ENCODE data around the gene RAVER1. TPM values are rescaled to one million over a fixed set of nuclear protein-coding genes. Genes with fewer than 3 reads are reported as not detected.
"Not testable (repeated sequence)": the region's sequence is repeated elsewhere in the genome, so short reads cannot be mapped to it uniquely, and the experiment has no call there.

Gene RAVER1
- total and polyA plus RNA-seq, 2 experiments from 2014 or later, result 56.2 to 71.2 TPM

- TF ChIP-seq CTCF (IDR thresholded peaks at IDR 0.05; ENCODE audit: low read depth, low read length), result no peak
Observed at GRCh38 chr19:10284065-10284959, 49.0 kb downstream of the RAVER1 start.

GRCh38 chr19:10283301-10284064, 49.8 kb downstream of the RAVER1 start:
- Histone ChIP-seq H3K27me3 (peaks cover 15% of the 10 kb centered on the region), H3K9me3 (ENCODE audit: low read depth) (no peaks in the 10 kb centered on the region), H3K4me1 (ENCODE audit: low read depth) (no peaks in the 10 kb centered on the region), H3K27ac (no peak overlapping the region), H3K4me3 (no peak overlapping the region), H3K36me3 (no peaks in the 10 kb centered on the region)
- TF ChIP-seq CTCF (IDR thresholded peaks at IDR 0.05; ENCODE audit: low read depth, low read length), result no peak
- no peak for DNase-seq (ENCODE audit: low read depth in 1 of 2, low spot score in 1 of 2)

More at GRCh38 chr19:10284065-10284959, 49.0 kb downstream of the RAVER1 start:
- H3K4me1 ChIP-seq (ENCODE audit: low read depth), result no peaks in the 10 kb centered on the region
- H3K27ac ChIP-seq, result no peak overlapping the region
- no peaks in the 10 kb centered on the region for H3K36me3 ChIP-seq
- DNase-seq (ENCODE audit: low read depth in 1 of 2, low spot score in 1 of 2), result no peak
- H3K9me3 ChIP-seq (ENCODE audit: low read depth), result no peaks in the 10 kb centered on the region
- H3K4me3 ChIP-seq, result no peak overlapping the region
- peaks cover 23% of the 10 kb centered on the region for H3K27me3 ChIP-seq

- H3K4me1 ChIP-seq (ENCODE audit: low read depth); H3K36me3 ChIP-seq; H3K27me3 ChIP-seq; H3K27ac ChIP-seq; DNase-seq (ENCODE audit: low read depth in 1 of 2, low spot score in 1 of 2); H3K9me3 ChIP-seq (ENCODE audit: low read depth); H3K4me3 ChIP-seq: not testable (repeated sequence)
Observed at GRCh38 chr19:10282043-10282442, 51.3 kb downstream of the RAVER1 start.

- TF ChIP-seq CTCF (IDR thresholded peaks at IDR 0.05; ENCODE audit: low read depth, low read length), result no peak
- Histone ChIP-seq H3K27ac (no peak overlapping the region), H3K4me1 (ENCODE audit: low read depth) (no peaks in the 10 kb centered on the region), H3K9me3 (ENCODE audit: low read depth) (no peaks in the 10 kb centered on the region), H3K36me3 (no peaks in the 10 kb centered on the region), H3K27me3 (no peaks in the 10 kb centered on the region), H3K4me3 (no peak overlapping the region)
- no peak for DNase-seq (ENCODE audit: low read depth in 1 of 2, low spot score in 1 of 2)
Observed at GRCh38 chr19:10279737-10280442, 53.4 kb downstream of the RAVER1 start.

GRCh38 chr19:10278935-10279334, 54.4 kb downstream of the RAVER1 start:
- Histone ChIP-seq H3K36me3 (no peaks in the 10 kb centered on the region), H3K4me1 (ENCODE audit: low read depth) (no peaks in the 10 kb centered on the region), H3K27ac (no peak overlapping the region), H3K27me3 (no peaks in the 10 kb centered on the region), H3K9me3 (ENCODE audit: low read depth) (no peaks in the 10 kb centered on the region), H3K4me3 (no peak overlapping the region)
- no peak for DNase-seq (ENCODE audit: low read depth in 1 of 2, low spot score in 1 of 2)
- no peak for TF ChIP-seq CTCF (IDR thresholded peaks at IDR 0.05; ENCODE audit: low read depth, low read length)

All from cardiac muscle cell (in vitro differentiated cells and primary cell).